Cardiac muscle cell (in vitro differentiated cells and primary cell): ENCODE results near the gene RAB40B. TPM values are rescaled to one million over a fixed set of nuclear protein-coding genes. Genes with fewer than 3 reads are reported as not detected.
A peak's percentile ranks its signal among the peaks of the same experiment; 100 is the strongest.

Experiments
- DNase-seq, 2 donors: peaks; one replicate each; pipeline versions ENCODE4 v3.0.0 to v3.0.0-alpha.2; 2010 to 2017; ENCODE audit warnings: low read depth in 1 of 2, low spot score in 1 of 2
- H3K27ac ChIP-seq: fragments of 200-600 bp; sonication (generic); 2 replicates; pipeline ENCODE4 v1.5.1; 2016
- H3K27me3 ChIP-seq: fragments of 200-600 bp; sonication (generic); 2 replicates; pipeline ENCODE4 v1.6.0; 2016; ENCODE audit warnings: control low read depth
- H3K36me3 ChIP-seq: fragments of 200-600 bp; sonication (generic); 2 replicates; pipeline ENCODE4 v1.5.1; 2016; ENCODE audit warnings: control low read depth
- H3K4me1 ChIP-seq: fragments of 200-600 bp; sonication (generic); 2 replicates; pipeline ENCODE4 v1.8.1; 2017; ENCODE audit warnings: low read depth, mild to moderate bottlenecking, mixed run types
- H3K4me3 ChIP-seq: fragments of 200-600 bp; sonication (generic); 2 replicates; pipeline ENCODE4 v1.5.1; 2016; ENCODE audit warnings: mild to moderate bottlenecking
- H3K9me3 ChIP-seq: fragments of 200-600 bp; sonication (generic); 2 replicates; pipeline ENCODE4 v1.5.1; 2017; ENCODE audit warnings: low read depth, mild to moderate bottlenecking, control low read depth
- polyA plus RNA-seq: library from polyadenylated mRNA; unstranded; fragments of >200 nt; fragmentation: Nextera tagmentation; extraction: Ambion mirVana; gene quantifications from 2 replicates; pipeline ENCODE4 v1.2.1, GENCODE V29; 2016
- total RNA-seq: library from RNA; depleted of rRNA; stranded (reverse); fragments of >200 nt; gene quantifications from 2 replicates; pipeline ENCODE4 v1.2.3, GENCODE V29; 2016
- TF ChIP-seq, protein P1 (sequence below): IDR thresholded peaks from 2 replicates; pipeline ENCODE4 v1.5.1; 2012; ENCODE audit warnings: low read depth, mild to moderate bottlenecking, low read length

RAB40B gene
- total and polyA plus RNA-seq, 2 experiments from 2014 or later: 28.9 to 29.7 TPM

DNA sequence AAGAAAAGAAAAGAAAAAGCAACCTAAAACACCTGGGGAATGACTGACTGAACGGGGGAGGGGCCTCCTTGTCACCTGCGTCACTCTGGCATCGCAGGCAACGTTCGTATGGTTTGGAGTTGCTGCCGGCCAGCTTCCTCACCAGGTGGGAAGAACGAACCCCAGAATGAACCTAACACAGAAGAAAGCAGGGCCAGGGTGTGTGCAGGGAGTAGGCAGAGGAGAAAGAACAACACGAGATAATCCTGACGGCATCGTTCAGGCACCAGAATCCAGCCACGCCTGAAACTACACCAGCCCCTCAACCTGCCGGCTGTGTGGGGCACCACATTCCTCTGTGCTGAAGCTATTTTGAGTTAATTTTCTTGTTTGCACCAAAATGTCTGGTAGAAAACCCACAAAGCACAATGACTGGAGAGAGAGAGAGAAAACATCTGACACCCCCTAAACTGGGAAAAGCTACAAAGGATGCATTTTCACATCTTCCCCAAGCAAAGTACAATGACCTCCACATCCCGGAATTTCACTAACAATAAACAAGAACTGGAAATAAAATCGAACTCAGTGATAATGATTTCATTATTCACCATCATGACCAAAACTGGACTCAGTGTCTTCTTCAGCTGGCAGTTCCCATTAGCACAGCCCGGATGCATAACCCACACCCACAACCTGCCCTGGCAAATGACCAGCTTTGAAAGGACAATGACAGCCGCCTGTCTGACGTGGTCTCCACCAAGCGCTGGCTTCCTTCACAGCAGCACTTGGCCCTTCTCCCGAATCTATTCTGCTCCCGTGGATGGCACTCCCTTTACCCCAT is 23.6 kb downstream of the RAB40B start:
- Histone ChIP-seq H3K9me3 (no peaks in the 10 kb centered on the region), H3K27me3 (no peaks in the 10 kb centered on the region), H3K4me3 (no peak overlapping the region), H3K36me3 (no peaks in the 10 kb centered on the region), H3K27ac (no peak overlapping the region), H3K4me1 (peaks cover 6% of the 10 kb centered on the region)
- no peak for DNase-seq
- TF ChIP-seq, protein P1, sequence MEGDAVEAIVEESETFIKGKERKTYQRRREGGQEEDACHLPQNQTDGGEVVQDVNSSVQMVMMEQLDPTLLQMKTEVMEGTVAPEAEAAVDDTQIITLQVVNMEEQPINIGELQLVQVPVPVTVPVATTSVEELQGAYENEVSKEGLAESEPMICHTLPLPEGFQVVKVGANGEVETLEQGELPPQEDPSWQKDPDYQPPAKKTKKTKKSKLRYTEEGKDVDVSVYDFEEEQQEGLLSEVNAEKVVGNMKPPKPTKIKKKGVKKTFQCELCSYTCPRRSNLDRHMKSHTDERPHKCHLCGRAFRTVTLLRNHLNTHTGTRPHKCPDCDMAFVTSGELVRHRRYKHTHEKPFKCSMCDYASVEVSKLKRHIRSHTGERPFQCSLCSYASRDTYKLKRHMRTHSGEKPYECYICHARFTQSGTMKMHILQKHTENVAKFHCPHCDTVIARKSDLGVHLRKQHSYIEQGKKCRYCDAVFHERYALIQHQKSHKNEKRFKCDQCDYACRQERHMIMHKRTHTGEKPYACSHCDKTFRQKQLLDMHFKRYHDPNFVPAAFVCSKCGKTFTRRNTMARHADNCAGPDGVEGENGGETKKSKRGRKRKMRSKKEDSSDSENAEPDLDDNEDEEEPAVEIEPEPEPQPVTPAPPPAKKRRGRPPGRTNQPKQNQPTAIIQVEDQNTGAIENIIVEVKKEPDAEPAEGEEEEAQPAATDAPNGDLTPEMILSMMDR: no peak

DNA sequence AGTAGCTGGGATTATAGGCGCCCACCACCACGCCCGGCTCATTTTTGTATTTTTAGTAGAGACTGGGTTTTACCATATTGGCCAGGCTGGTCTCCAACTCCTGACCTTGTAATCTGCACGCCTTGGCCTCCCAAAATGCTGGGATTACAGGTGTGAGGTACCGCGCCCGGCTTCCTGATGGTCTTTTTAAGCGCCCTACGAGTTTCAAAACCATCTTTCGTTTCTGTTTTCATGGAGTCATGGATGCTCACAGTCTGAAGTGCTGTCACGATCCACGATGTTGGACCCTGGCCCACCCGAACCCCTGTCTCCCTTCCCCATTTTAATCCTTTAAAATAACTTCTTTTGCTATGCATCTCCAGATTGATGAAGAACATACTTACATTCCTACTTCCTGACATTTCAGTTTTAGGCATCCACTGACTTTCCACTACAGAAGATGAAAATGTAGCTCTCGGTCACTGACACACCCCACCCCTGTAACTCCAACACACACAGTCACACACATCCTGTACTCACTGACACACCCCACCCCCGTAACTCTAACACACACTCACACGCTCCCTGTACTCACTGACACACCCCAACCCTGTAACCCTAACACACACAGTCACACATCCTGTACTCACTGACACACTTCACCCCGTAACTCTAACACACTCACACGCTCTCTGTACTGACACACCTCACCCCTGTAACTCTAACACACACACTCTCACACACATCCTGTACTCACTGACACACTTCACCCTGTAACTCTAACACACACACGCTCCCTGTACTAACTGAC is 27.6 kb downstream of the RAB40B start:
- Histone ChIP-seq H3K27ac (no peak overlapping the region), H3K4me3 (no peak overlapping the region)
- TF ChIP-seq, protein P1: no peak

DNA sequence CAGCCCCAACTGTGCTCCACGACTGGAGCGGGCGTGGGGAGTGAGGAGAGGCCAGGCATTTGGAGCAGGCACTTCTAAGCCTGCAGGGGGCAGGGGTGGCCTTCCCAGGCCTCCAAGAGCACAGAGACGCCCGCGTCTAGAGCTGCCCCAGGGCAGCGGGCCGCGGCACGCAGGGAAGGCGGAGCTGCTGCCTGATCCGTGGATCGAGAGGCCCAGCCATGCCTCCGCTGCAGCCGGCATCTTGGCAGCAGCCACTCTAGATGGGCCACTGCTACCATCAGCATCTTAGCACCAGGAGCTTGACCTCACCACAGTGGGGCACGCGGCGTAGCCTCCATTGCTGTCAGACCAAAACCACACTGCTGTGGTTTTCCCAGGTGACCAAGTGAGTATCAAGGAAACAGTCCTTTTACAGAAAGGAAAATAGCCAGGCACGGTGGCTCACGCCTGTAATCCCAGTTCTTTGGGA is 29.8 kb downstream of the RAB40B start:
- Histone ChIP-seq H3K4me1 (peaks cover 11% of the 10 kb centered on the region), H3K4me3 (no peak overlapping the region), H3K36me3 (no peaks in the 10 kb centered on the region), H3K27ac (no peak overlapping the region), H3K9me3 (no peaks in the 10 kb centered on the region), H3K27me3 (no peaks in the 10 kb centered on the region)
- TF ChIP-seq, protein P1: peak; percentile 48
- DNase-seq: peak; percentile 51 to 85

More for the DNA sequence above, 27.6 kb downstream of the RAB40B start:
- H3K9me3 ChIP-seq: no peaks in the 10 kb centered on the region
- H3K36me3 ChIP-seq: no peaks in the 10 kb centered on the region
- no peak for DNase-seq
- H3K4me1 ChIP-seq: peaks cover 11% of the 10 kb centered on the region
- no peaks in the 10 kb centered on the region for H3K27me3 ChIP-seq

DNA sequence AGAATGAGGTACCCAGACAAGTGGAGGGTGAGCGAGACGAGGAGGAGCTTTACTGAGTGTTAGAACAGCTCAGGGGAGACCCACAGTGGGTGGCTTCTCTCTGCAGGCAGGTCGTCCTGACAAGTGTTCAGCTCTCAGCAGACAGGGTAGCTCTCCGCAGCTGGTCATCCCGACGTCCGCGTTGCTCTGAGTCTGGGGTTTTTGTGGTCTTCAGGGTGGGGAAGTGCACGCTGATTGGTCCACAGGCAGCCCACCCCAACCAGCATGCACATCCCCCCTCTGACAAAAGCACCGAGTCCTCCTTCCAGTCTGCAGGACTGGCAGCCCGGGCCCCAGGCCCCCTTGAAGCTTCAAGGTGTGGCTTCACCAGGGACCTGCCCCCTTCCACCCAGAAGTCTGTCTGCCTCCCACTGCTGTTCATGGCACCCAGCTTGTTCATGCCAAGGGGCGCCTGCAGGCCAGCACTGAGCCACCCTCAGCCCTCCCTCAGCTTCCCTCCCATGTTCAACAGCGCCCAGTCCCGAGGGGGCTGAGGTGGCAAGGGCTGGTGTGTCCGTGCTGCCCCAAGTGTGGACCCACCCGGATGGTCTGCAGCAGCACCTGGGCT is 30.4 kb downstream of the RAB40B start:
- no peak for DNase-seq
- H3K4me1 ChIP-seq: peaks cover 11% of the 10 kb centered on the region
- H3K27ac ChIP-seq: no peak overlapping the region
- no peaks in the 10 kb centered on the region for H3K9me3 ChIP-seq
- TF ChIP-seq, protein P1: no peak
- no peak overlapping the region for H3K4me3 ChIP-seq
- no peaks in the 10 kb centered on the region for H3K27me3 ChIP-seq
- H3K36me3 ChIP-seq: no peaks in the 10 kb centered on the region

DNA sequence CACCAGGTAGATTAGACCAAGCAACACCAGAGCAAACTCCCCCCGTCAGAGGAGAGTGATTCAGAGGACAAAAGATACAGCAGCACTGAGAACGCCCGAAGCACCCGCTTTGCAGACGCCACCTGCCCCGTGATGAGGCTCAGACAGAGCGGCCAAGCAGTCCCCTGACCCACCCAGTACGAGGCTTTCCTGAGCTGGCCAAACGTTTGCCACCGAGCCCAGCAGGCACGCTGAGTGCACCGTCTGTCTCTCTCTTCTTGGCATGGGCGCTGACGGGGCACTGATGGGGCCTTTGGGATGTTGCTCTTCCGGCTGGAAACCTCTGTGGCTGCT is 30.9 kb downstream of the RAB40B start:
- TF ChIP-seq, protein P1: no peak
- DNase-seq: no peak
- no peaks in the 10 kb centered on the region for H3K9me3 ChIP-seq

More for the DNA sequence above, 30.9 kb downstream of the RAB40B start:
- Histone ChIP-seq H3K27me3 (no peaks in the 10 kb centered on the region), H3K27ac (no peak overlapping the region), H3K36me3 (no peaks in the 10 kb centered on the region), H3K4me3 (no peak overlapping the region), H3K4me1 (peaks cover 11% of the 10 kb centered on the region)
